A549 treated with RU486 at 1 μM for 4 hours (cell line): Measurements from ENCODE around the gene MRPL42. TPM values are rescaled to one million over a fixed set of nuclear protein-coding genes. Genes with fewer than 3 reads are reported as not detected.

ENCODE experiments used
- total RNA-seq: library from RNA; stranded (reverse); fragments of 200-300 nt; extraction: Qiagen RNA extraction; gene quantifications from 5 replicates; pipeline ENCODE4 v1.2.3, GENCODE V29; 2022; ENCODE audit warnings: low read depth

The MRPL42 gene
- 43.3 to 63.7 TPM (median 54.0 TPM) in 5 replicates for total RNA-seq

GRCh38 chr12:93467351-93468007 lies at the start of gene MRPL42:
TSS of gene MRPL42 (plus strand) at chr12:93467514. CDS start at chr12:93469286, 1,772 bp downstream.

DNA sequence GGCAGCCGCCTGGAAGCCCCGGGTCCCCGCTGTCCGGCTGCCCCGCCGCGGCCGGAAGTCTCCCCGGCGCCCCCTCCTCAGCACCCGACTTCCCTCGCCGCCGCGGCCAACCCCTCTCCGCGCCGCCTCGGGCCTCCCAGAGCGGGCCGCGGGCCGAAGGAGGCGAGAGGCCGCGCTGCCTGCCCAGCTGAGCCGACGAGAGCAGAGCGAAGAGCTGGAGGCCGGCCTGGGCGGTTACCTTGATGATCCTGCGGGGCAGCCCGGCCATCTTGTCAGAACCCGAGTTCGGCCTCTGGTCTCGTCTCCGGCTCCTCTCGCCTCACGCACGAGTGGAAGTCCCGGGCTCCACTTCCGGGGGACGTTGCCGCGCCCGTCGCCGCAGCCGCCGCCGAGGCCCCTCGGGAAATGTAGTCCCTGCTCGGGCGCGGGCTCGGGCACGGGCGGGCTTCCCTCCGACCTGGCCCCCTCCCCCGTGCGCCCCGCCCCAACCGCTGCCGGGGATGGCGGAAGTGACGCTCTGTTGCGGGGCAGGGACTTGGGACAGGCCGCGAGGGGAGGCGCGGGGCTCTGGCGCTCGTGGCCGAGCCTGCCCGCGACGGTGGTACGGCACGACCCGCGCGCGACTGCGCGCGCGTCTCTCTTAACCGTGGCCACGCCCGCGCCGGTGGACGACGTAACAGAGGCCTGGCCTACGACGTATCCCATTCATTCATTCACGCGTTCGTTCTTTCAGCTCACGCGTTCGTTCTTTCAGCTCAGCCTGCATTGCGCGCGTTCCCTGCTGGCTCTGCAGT lies 25.5 kb upstream of the MRPL42 start, which contains the start of gene UBE2N:
Gene UBE2N, minus strand, starts transcription at position 331 of the 794 bp plus-strand sequence. Its CDS starts 63 bp downstream, at position 268.

Other genes with a start within 250 kb of the MRPL42 start
- 21.3 to 31.9 TPM (median 31.2 TPM) in 5 replicates for gene NUDT4, start 89.6 kb upstream of the MRPL42 start, total RNA-seq
- 130 to 206 TPM (median 163 TPM) in 5 replicates for gene UBE2N, start 25.6 kb upstream of the MRPL42 start, total RNA-seq
- gene SOCS2, start 105.2 kb downstream of the MRPL42 start, total RNA-seq: 16.9 to 34.2 TPM (median 28.9 TPM) in 5 replicates
- gene CRADD, start 209.9 kb downstream of the MRPL42 start, total RNA-seq: 10.3 to 18.2 TPM (median 10.7 TPM) in 5 replicates